Sigmoid colon (tissue), 7 donors: ENCODE data around the gene UBAC1. TPM values are rescaled to one million over a fixed set of nuclear protein-coding genes. Genes with fewer than 3 reads are reported as not detected.

Source experiments
- DNase-seq: peaks from one replicate; pipeline ENCODE4 v3.0.0-alpha.2; 2019
- H3K27ac ChIP-seq, 4 donors: fragments of 200-600 bp; sonication (generic); one replicate each; pipeline ENCODE4 v1.5.1; 2016 to 2019; ENCODE audit warnings: mild to moderate bottlenecking in 1 of 4
- H3K27me3 ChIP-seq, 3 donors: fragments of 200-600 bp; sonication (generic); one replicate each; pipeline ENCODE4 v1.5.1; 2019; ENCODE audit warnings: mild to moderate bottlenecking in 1 of 3
- H3K36me3 ChIP-seq, 4 donors: fragments of 200-600 bp; sonication (generic); one replicate each; pipeline ENCODE4 v1.5.1; 2016 to 2019
- H3K4me1 ChIP-seq, 4 donors: fragments of 200-600 bp; sonication (generic); one replicate each; pipeline ENCODE4 v1.5.1; 2017 to 2019
- H3K4me3 ChIP-seq, 4 donors: fragments of 200-600 bp; sonication (generic); one replicate each; pipeline ENCODE4 v1.5.1; 2017 to 2019; ENCODE audit warnings: mild to moderate bottlenecking in 2 of 4, moderate library complexity in 1 of 4
- H3K9me3 ChIP-seq, 4 donors: fragments of 200-600 bp in 3 of 4; sonication (generic) in 3 of 4; one replicate each; pipeline versions ENCODE4 v1.5.1 to v1.6.1; 2013 to 2019
- CTCF ChIP-seq, 4 experiments: fragments of 450-650 bp in 3 of 4; fragments of 200-600 bp in 1 of 4; IDR thresholded peaks; one replicate each; pipeline ENCODE4 v1.5.1; 2016 to 2019; ENCODE audit warnings: antibody characterized with exemption in 4 of 4, mild to moderate bottlenecking in 3 of 4, moderate library complexity in 2 of 4
- EP300 ChIP-seq, 4 donors: sonication (generic); formaldehyde crosslinking; IDR thresholded peaks; one replicate each; pipeline ENCODE4 v1.6.1; 2017; ENCODE audit warnings: antibody characterized with exemption in 4 of 4
- POLR2A ChIP-seq, 2 donors: fragments of 450-650 bp; IDR thresholded peaks; one replicate each; pipeline ENCODE4 v1.6.1; 2016; ENCODE audit warnings: antibody characterized with exemption in 2 of 2, mild to moderate bottlenecking in 2 of 2, moderate library complexity in 2 of 2
- POLR2AphosphoS5 ChIP-seq, 4 donors: sonication (generic); formaldehyde crosslinking; IDR thresholded peaks; one replicate each; pipeline ENCODE4 v1.6.1; 2017; ENCODE audit warnings: antibody characterized with exemption in 4 of 4
- WGBS, 2 donors: extraction: QIAGEN DNeasy Blood & Tissue Kit; methylation state at CpG; one replicate each; pipeline ENCODE4 v1.1.7; 2013; 5-methylcytosine and 5-hydroxymethylcytosine counted together
- intact Hi-C: fragments of 100-400 bp; cut with DNase I; formaldehyde crosslinking; loops from one replicate; pipeline ENCODE4 v1.15.1; 2023
- polyA plus RNA-seq, 3 donors: library from polyadenylated mRNA; stranded (reverse); fragments of 200-250 nt; gene quantifications; one replicate each; pipeline ENCODE4 v1.2.3, GENCODE V29; 2013
- total RNA-seq, 4 donors: library from RNA; depleted of rRNA; stranded (reverse); fragments of >200 nt; gene quantifications; one replicate each; pipeline ENCODE4 v1.1.0, GENCODE V29; 2016
- donor health status: healthy with polysubstance abuse.
- donor health status: Bipolar disorder and iron deficiency.
- donor health status: healthy.

UBAC1 gene
- total and polyA plus RNA-seq, 7 donors: 57.4 to 80.9 (median 69.4) TPM

GRCh38 chr9:136007934-136008692 lies 46.9 kb upstream of the UBAC1 start:
- H3K4me1 ChIP-seq: peaks cover 0 to 66% (median 60%) of the 10 kb centered on the region in 4 donors
- H3K9me3 ChIP-seq: no peaks in the 10 kb centered on the region
- intact Hi-C loops: no loop called here
- H3K36me3 ChIP-seq: peaks cover 4 to 26% (median 13%) of the 10 kb centered on the region in 4 donors
- H3K27ac ChIP-seq: peak overlapping the region; percentile 46 to 85 (median 74)
- no peaks in the 10 kb centered on the region for H3K27me3 ChIP-seq
- 83% methylated on average over 24 of the region's 24 CpGs for WGBS, 2 donors
- no peak for DNase-seq
- TF ChIP-seq CTCF (IDR thresholded peaks at IDR 0.05): no peak
- peak in 1 of 4 donors; percentile 7 for TF ChIP-seq POLR2AphosphoS5 (IDR thresholded peaks at IDR 0.05)
- no peak overlapping the region for H3K4me3 ChIP-seq

DNA sequence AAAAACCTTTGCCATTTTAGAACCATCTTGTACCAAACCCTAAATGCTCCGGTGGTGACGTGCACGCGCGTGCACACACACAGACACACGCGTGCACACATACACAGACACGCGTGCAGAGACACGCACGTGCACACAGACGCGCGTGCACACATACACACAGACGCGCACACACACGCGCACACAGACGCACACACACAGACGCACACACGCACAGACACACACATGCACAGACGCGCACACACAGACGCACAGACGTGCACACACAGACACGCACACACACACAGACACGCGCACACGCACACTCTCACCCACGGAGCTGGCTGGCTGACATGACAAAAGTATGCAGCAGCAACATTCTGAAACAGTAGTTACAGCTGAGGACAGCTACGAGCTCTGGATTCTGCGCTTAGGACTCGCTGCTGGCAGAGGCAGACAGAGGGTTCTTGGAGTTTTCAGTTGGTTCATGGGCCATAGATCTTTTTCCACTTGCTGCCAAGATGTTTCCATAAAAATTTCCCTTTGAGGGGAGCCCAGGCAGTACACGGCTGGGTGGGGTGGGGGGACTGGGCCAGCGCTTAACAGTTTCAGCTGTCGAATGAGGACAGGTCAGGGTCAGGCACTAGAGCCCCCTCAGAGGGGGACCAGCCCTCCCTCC lies 46.2 kb upstream of the UBAC1 start:
- H3K9me3 ChIP-seq: no peaks in the 10 kb centered on the region
- peaks cover 0 to 65% (median 57%) of the 10 kb centered on the region in 4 donors for H3K4me1 ChIP-seq
- WGBS, 2 donors: 85 to 89% methylated on average over 36 of the region's 36 CpGs
- no peaks in the 10 kb centered on the region for H3K27me3 ChIP-seq
- H3K4me3 ChIP-seq: no peak overlapping the region
- intact Hi-C loops: no loop called here
- DNase-seq: no peak
- H3K27ac ChIP-seq: peak overlapping the region; percentile 46 to 85 (median 74)
- TF ChIP-seq POLR2A (IDR thresholded peaks at IDR 0.05) (no peak), EP300 (IDR thresholded peaks at IDR 0.05) (no peak), CTCF (IDR thresholded peaks at IDR 0.05) (no peak), POLR2AphosphoS5 (IDR thresholded peaks at IDR 0.05) (no peak)
- peaks cover 4 to 23% (median 11%) of the 10 kb centered on the region in 4 donors for H3K36me3 ChIP-seq

- WGBS, 2 donors: 84 to 88% methylated on average over 7 of the region's 7 CpGs
- H3K4me3 ChIP-seq: no peak overlapping the region
- H3K27ac ChIP-seq: no peak overlapping the region
- DNase-seq: no peak
- intact Hi-C loops: no loop called here
- TF ChIP-seq EP300 (IDR thresholded peaks at IDR 0.05) (no peak), POLR2AphosphoS5 (IDR thresholded peaks at IDR 0.05) (no peak), CTCF (IDR thresholded peaks at IDR 0.05) (no peak), POLR2A (IDR thresholded peaks at IDR 0.05) (no peak)
- H3K9me3 ChIP-seq: no peaks in the 10 kb centered on the region
- H3K27me3 ChIP-seq: no peaks in the 10 kb centered on the region
- peaks cover under 1 to 16% (median 7%) of the 10 kb centered on the region in 4 donors for H3K36me3 ChIP-seq
- H3K4me1 ChIP-seq: peaks cover 0 to 53% (median 46%) of the 10 kb centered on the region in 4 donors
Observed at GRCh38 chr9:136006169-136006568, 45.0 kb upstream of the UBAC1 start.

GRCh38 chr9:136004712-136005111 lies 43.5 kb upstream of the UBAC1 start:
- H3K9me3 ChIP-seq: no peaks in the 10 kb centered on the region
- peaks cover 0 to 8% (median 3%) of the 10 kb centered on the region in 4 donors for H3K36me3 ChIP-seq
- WGBS, 2 donors: 77 to 85% methylated on average over 15 of the region's 15 CpGs
- H3K27me3 ChIP-seq: no peaks in the 10 kb centered on the region
- DNase-seq: no peak
- no peak overlapping the region for H3K27ac ChIP-seq
- TF ChIP-seq POLR2AphosphoS5 (IDR thresholded peaks at IDR 0.05) (no peak), POLR2A (IDR thresholded peaks at IDR 0.05) (no peak), CTCF (IDR thresholded peaks at IDR 0.05) (no peak)
- H3K4me3 ChIP-seq: no peak overlapping the region
- intact Hi-C loops: no loop called here
- H3K4me1 ChIP-seq: peaks cover 0 to 52% (median 45%) of the 10 kb centered on the region in 4 donors
